DMS114 treated with DMSO at 0.1 percent for 48 hours (cell line): ENCODE results near the gene PNPO.

Source experiments
- DNase-seq: peaks from one replicate; lab custom pipeline; 2025; ENCODE audit not compliant: unreplicated experiment; lab: John Stamatoyannopoulos, UW

The PNPO gene

GRCh38 chr17:47996201-47996600 is 54.8 kb downstream of the PNPO start:
- no peak for DNase-seq

- no peak for DNase-seq
Observed at GRCh38 chr17:47997586-47997985, 56.2 kb downstream of the PNPO start.

GRCh38 chr17:47998044-47998443 is 56.7 kb downstream of the PNPO start:
- DNase-seq = no peak
